GM20431 (cell line): ENCODE results near the gene RPTOR.

Experiments used
- in situ Hi-C: fragments of 300-500 bp; cut with MseI, MboI; formaldehyde crosslinking; loops from one replicate; pipeline ENCODE4 v1.15.0; 2020; ENCODE audit warnings: low sequenced_read_pairs; ENCODE audit not compliant: unreplicated experiment

The RPTOR gene

GRCh38 chr17:80924111-80924806, 379.6 kb downstream of the RPTOR start:
- in situ Hi-C loops = no loop called here

GRCh38 chr17:80924807-80925610, 380.4 kb downstream of the RPTOR start:
- in situ Hi-C loops = no loop called here

- in situ Hi-C loops = no loop called here
Observed at GRCh38 chr17:80925688-80926335, 381.2 kb downstream of the RPTOR start.

- in situ Hi-C loops = no loop called here
Observed at GRCh38 chr17:80926591-80927250, 382.1 kb downstream of the RPTOR start.

- in situ Hi-C loops = no loop called here
Observed at GRCh38 chr17:80927791-80928216, 383.2 kb downstream of the RPTOR start.

GRCh38 chr17:80929449-80929848, 384.8 kb downstream of the RPTOR start:
- in situ Hi-C loops = no loop called here

- in situ Hi-C loops = no loop called here
Observed at GRCh38 chr17:80930335-80931279, 386.0 kb downstream of the RPTOR start.

- in situ Hi-C loops = no loop called here
Observed at GRCh38 chr17:80931421-80932265, 387.0 kb downstream of the RPTOR start.

- in situ Hi-C loops = no loop called here
Observed at GRCh38 chr17:80935526-80935925, 390.9 kb downstream of the RPTOR start.

- in situ Hi-C loops = no loop called here
Observed at GRCh38 chr17:80936218-80936617, 391.6 kb downstream of the RPTOR start.

- in situ Hi-C loops = no loop called here
Observed at GRCh38 chr17:80936723-80937122, 392.1 kb downstream of the RPTOR start.

GRCh38 chr17:80937462-80938381, 393.1 kb downstream of the RPTOR start:
- in situ Hi-C loops = no loop called here

GRCh38 chr17:80938556-80938955, 393.9 kb downstream of the RPTOR start:
- in situ Hi-C loops = no loop called here

GRCh38 chr17:80939151-80940145, 394.8 kb downstream of the RPTOR start:
- in situ Hi-C loops = no loop called here

- in situ Hi-C loops = no loop called here
Observed at GRCh38 chr17:80940171-80941123, 395.8 kb downstream of the RPTOR start.
